ENCODE data around the gene NFKB1. TPM values are rescaled to one million over a fixed set of nuclear protein-coding genes. Genes with fewer than 3 reads are reported as not detected.
A peak's percentile ranks its signal among the peaks of the same experiment; 100 is the strongest.
"Not testable (repeated sequence)": the region's sequence is repeated elsewhere in the genome, so short reads cannot be mapped to it uniquely, and the experiment has no call there.

The NFKB1 gene
- total RNA-seq, 1 donor from 2014 or later, result 148 TPM

GRCh38 chr4:102565696-102566095 lies 64.5 kb downstream of the NFKB1 start:
- intact Hi-C loops (cut with micrococcal nuclease), result no loop called here
- H3K4me1 Mint-ChIP-seq, result peaks cover 55% of the 10 kb centered on the region
- peaks cover 78% of the 10 kb centered on the region for H3K36me3 Mint-ChIP-seq (ENCODE audit: low read depth)
- H3K27me3 Mint-ChIP-seq, result no peaks in the 10 kb centered on the region
- H3K9me3 Mint-ChIP-seq, result no peaks in the 10 kb centered on the region
- H3K4me3 Mint-ChIP-seq, result no peak overlapping the region
- no peak for DNase-seq
- no peak overlapping the region for H3K27ac Mint-ChIP-seq

- Mint-ChIP-seq H3K27ac (no peak overlapping the region), H3K4me3 (no peak overlapping the region), H3K27me3 (no peaks in the 10 kb centered on the region), H3K4me1 (peaks cover 48% of the 10 kb centered on the region), H3K9me3 (no peaks in the 10 kb centered on the region), H3K36me3 (ENCODE audit: low read depth) (peaks cover 78% of the 10 kb centered on the region)
- intact Hi-C loops (cut with micrococcal nuclease), result no loop called here
- DNase-seq, result no peak
Measured at GRCh38 chr4:102566426-102566825, 65.3 kb downstream of the NFKB1 start.

DNA sequence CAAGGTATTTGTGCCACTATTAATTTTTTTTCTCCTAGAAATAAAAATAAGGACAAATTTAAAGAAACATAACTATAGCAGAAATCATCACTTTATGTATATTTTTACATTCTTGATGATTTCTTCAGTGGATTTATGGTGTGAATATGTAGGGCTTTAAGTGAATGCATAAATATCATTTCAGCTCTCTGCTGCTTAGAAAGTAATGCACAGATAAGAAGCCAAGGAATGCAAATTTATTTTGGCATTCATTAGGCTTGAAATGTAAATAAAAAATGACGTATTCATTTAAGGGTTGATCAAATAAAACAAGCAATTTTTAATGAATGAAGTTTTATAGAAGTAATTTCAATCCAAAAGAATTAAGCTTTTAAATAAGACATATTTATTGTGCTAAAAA lies 66.3 kb downstream of the NFKB1 start:
- intact Hi-C loops (cut with micrococcal nuclease), result no loop called here
- DNase-seq, result no peak
- H3K36me3 Mint-ChIP-seq (ENCODE audit: low read depth), result peaks cover 75% of the 10 kb centered on the region
- no peaks in the 10 kb centered on the region for H3K9me3 Mint-ChIP-seq
- peaks cover 39% of the 10 kb centered on the region for H3K4me1 Mint-ChIP-seq
- H3K27ac Mint-ChIP-seq, result no peak overlapping the region
- H3K27me3 Mint-ChIP-seq, result no peaks in the 10 kb centered on the region
- no peak overlapping the region for H3K4me3 Mint-ChIP-seq

DNA sequence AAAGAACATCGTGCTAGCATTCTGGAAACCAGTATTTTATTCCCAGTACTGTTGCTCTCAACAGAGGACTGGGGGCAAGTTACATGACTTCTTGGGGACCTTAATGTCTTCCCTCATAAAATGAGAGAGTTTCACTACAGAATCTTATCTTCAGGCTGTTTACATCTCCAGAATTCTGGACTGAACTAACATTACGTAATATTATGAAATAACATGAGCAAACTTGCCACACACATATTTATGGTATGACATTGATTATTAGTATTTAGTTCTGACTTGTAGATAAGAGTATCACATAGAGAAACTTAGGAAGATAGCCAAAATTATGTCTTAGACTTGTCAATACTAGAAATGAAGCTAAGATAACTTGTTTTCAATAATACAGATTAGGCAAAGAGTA lies 68.0 kb downstream of the NFKB1 start:
- Mint-ChIP-seq H3K4me1 (peaks cover 43% of the 10 kb centered on the region), H3K27ac (no peak overlapping the region)

DNA sequence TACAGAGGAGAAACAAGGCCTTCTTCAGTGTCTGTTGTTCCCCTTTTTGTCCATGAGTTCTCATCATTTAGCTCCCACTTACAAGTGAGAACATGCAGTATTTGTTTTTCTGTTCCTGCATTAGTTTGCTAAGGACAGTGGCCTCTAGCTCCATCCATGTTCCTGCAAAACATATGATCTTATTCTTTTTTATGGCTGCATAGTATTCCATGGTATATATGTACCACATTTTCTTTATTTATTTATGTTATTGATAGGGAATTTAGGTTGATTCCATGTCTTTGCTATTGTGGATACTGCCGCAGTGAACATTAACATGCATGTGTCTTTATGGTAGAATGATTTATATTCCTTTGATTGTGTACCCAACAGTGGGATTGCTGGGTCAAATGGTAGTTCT lies 69.1 kb downstream of the NFKB1 start:
- H3K27ac Mint-ChIP-seq; intact Hi-C loops (cut with micrococcal nuclease); H3K27me3 Mint-ChIP-seq; H3K9me3 Mint-ChIP-seq; H3K4me3 Mint-ChIP-seq; DNase-seq: not testable (repeated sequence)
- Mint-ChIP-seq H3K4me1 (peaks cover 44% of the 10 kb centered on the region), H3K36me3 (ENCODE audit: low read depth) (peaks cover 67% of the 10 kb centered on the region)

More for the DNA sequence above, 68.0 kb downstream of the NFKB1 start:
- Mint-ChIP-seq H3K36me3 (ENCODE audit: low read depth) (peaks cover 71% of the 10 kb centered on the region), H3K27me3 (no peaks in the 10 kb centered on the region), H3K4me3 (no peak overlapping the region), H3K9me3 (no peaks in the 10 kb centered on the region)
- DNase-seq, result no peak
- intact Hi-C loops (cut with micrococcal nuclease), result no loop called here

DNA sequence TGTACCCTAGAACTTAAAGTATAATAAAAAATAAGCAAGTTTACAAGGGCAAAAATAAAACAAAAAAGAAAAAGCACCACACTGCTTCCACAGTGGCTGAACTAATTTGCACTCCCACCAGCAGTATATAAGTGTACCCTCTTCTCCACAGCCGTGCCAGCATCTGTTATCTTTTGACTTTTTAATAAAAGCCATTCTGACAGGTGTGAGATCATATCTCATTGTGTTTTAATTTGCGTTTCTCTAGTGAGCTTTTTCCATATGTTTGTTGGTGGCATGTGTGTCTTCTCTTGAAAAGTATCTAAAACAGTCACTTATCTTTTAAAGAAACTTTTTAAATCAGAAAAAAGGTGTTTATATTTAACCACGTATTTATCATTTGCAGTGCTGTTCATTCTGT lies 71.3 kb downstream of the NFKB1 start:
- no peak overlapping the region for H3K27ac Mint-ChIP-seq

GRCh38 chr4:102574317-102574716 lies 73.2 kb downstream of the NFKB1 start:
- Mint-ChIP-seq H3K9me3 (no peaks in the 10 kb centered on the region), H3K27me3 (no peaks in the 10 kb centered on the region), H3K36me3 (ENCODE audit: low read depth) (peaks cover 71% of the 10 kb centered on the region), H3K27ac (peak overlapping the region; percentile 79), H3K4me1 (peaks cover 54% of the 10 kb centered on the region), H3K4me3 (peak overlapping the region; percentile 47)
- intact Hi-C loops (cut with micrococcal nuclease), result no loop called here
- peak; percentile 67 for DNase-seq

More for the DNA sequence above, 71.3 kb downstream of the NFKB1 start:
- Mint-ChIP-seq H3K4me3 (no peak overlapping the region), H3K9me3 (no peaks in the 10 kb centered on the region), H3K27me3 (no peaks in the 10 kb centered on the region), H3K36me3 (ENCODE audit: low read depth) (peaks cover 66% of the 10 kb centered on the region), H3K4me1 (peaks cover 43% of the 10 kb centered on the region)
- no peak for DNase-seq
- intact Hi-C loops (cut with micrococcal nuclease), result no loop called here

DNA sequence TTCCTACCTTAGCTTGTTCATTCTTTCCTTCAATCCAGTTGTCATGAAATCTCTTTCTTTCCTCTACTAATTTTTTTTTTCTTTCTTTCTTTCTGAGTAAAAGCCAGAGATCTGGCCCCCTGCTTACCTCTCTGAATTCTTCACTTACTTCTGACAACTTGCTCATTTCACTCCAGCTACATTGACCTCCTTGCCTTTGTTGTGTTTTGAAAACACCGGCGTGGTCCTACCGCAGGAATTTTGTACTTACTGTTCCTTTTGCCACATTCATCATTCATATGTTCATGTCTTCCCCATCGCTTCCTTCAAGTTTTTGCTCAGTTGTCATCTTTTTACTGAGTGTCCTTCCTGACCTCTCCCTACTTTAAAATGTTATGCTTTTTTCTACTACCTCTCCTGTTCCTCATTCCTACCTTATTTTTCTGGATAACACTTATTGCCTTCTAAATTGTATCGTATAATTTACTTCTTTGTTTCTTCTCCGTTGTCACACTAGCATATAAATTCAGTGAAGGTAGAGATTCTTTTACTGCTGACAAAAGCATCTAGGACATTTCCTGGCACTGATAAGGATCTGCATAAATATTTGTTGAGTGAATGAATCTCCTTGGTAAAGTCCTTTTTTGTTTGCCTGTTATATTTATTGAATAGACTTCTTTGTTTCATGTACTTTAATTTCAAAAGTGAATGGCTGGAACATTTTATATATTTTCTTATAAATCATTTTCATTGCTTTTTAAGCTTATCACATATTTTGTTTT lies 74.4 kb downstream of the NFKB1 start:
- Mint-ChIP-seq H3K4me3 (no peak overlapping the region), H3K27me3 (no peaks in the 10 kb centered on the region), H3K4me1 (peaks cover 65% of the 10 kb centered on the region), H3K36me3 (ENCODE audit: low read depth) (peaks cover 70% of the 10 kb centered on the region), H3K9me3 (no peaks in the 10 kb centered on the region), H3K27ac (no peak overlapping the region)
- intact Hi-C loops (cut with micrococcal nuclease), result no loop called here
- no peak for DNase-seq

DNA sequence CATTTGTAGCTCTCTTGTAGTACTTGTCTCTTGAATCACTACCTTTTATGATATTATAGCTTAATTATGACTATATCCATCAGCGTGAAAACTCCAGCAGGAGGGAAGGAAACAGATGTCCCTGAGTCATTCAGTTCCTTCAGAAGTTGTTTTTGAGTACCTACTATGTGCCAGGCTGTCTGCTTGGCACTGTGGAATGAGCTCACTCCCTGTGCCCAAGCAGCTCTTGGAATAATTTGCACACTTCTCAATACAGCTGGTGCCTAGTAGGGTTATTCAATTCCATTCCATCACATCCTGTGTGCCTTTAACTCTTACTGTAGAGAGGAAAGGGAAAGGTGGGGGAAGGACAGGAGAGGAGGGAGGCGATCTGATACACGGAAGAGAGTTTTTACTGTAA lies 77.1 kb downstream of the NFKB1 start:
- peaks cover 69% of the 10 kb centered on the region for H3K36me3 Mint-ChIP-seq (ENCODE audit: low read depth)
- DNase-seq, result no peak
- H3K4me1 Mint-ChIP-seq, result peaks cover 65% of the 10 kb centered on the region
- H3K27ac Mint-ChIP-seq, result no peak overlapping the region
- no peaks in the 10 kb centered on the region for H3K27me3 Mint-ChIP-seq
- intact Hi-C loops (cut with micrococcal nuclease), result no loop called here
- no peaks in the 10 kb centered on the region for H3K9me3 Mint-ChIP-seq
- H3K4me3 Mint-ChIP-seq, result no peak overlapping the region

DNA sequence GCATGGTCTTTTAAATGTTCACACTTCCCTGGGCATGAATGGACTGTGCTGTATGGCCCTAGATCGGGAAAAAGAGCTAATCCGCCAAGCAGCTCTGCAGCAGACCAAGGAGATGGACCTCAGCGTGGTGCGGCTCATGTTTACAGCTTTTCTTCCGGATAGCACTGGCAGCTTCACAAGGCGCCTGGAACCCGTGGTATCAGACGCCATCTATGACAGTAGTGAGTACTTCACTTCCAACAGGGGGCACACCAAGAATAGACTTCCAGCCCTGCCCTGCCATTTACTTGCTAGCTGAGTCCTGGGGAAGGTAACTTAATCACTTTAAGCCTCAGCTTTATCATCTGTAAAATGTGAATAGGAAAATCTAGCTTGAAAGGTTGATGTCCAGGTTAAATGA lies 77.7 kb downstream of the NFKB1 start:
- peaks cover 62% of the 10 kb centered on the region for H3K4me1 Mint-ChIP-seq
- H3K27me3 Mint-ChIP-seq, result no peaks in the 10 kb centered on the region
- H3K27ac Mint-ChIP-seq, result peak overlapping the region; percentile 29
- intact Hi-C loops (cut with micrococcal nuclease), result no loop called here
- DNase-seq, result peak; percentile 72
- no peak overlapping the region for H3K4me3 Mint-ChIP-seq
- peaks cover 71% of the 10 kb centered on the region for H3K36me3 Mint-ChIP-seq (ENCODE audit: low read depth)
- H3K9me3 Mint-ChIP-seq, result no peaks in the 10 kb centered on the region

DNA sequence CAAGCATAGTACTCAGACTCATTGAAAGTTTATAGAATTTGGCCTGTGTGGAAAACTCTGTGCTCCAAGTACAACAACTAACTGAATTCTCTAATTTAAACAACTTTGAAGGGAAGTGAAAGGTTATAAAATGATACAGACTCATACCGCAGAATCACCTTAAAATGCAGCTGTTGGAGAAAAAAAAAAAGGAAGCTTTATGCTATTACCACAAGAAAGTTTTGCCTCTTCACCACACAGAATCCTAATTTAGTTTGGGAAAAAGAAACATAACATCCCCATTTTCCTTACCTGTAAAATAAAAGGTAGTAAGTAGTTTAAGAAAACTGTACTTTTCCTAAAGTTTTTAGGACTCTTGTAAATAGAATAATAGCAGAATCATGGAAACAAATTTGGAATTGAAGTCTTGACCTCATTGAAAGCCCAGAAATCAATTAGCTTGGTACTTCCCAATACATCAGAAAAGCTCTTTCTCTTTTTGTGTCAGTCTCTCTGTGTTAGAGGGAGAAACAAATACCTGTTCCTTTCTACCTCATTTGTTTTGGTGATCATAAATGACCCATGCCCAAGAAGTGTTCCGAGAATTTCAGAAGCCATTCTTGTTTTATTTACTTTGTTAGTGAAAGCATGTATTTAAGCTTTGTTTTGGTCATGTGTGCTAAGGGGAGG lies 78.8 kb downstream of the NFKB1 start:
- Mint-ChIP-seq H3K27me3 (no peaks in the 10 kb centered on the region), H3K27ac (peak overlapping the region; percentile 69), H3K36me3 (ENCODE audit: low read depth) (peaks cover 75% of the 10 kb centered on the region), H3K4me3 (peak overlapping the region; percentile 31), H3K4me1 (peaks cover 60% of the 10 kb centered on the region), H3K9me3 (no peaks in the 10 kb centered on the region)
- intact Hi-C loops (cut with micrococcal nuclease), result loop anchor here (2.0 to 10.0 kb wide), 2 partner anchors 19 to 1255 kb away; no protein-coding TSS in a partner anchor
- DNase-seq, result no peak

- intact Hi-C loops (cut with micrococcal nuclease), result loop anchor here (2.0 to 10.0 kb wide), 2 partner anchors 20 to 1256 kb away; no protein-coding TSS in a partner anchor
Measured at GRCh38 chr4:102580463-102580842, 79.3 kb downstream of the NFKB1 start.

GRCh38 chr4:102584091-102584490 lies 82.9 kb downstream of the NFKB1 start:
- H3K36me3 Mint-ChIP-seq (ENCODE audit: low read depth), result peaks cover 71% of the 10 kb centered on the region
- H3K9me3 Mint-ChIP-seq, result no peaks in the 10 kb centered on the region
- intact Hi-C loops (cut with micrococcal nuclease), result loop anchor here (2.0 to 10.0 kb wide), 2 partner anchors 29 to 1259 kb away; no protein-coding TSS in a partner anchor
- no peaks in the 10 kb centered on the region for H3K27me3 Mint-ChIP-seq
- peaks cover 65% of the 10 kb centered on the region for H3K4me1 Mint-ChIP-seq
- H3K4me3 Mint-ChIP-seq, result no peak overlapping the region
- no peak for DNase-seq
- H3K27ac Mint-ChIP-seq, result no peak overlapping the region

More at GRCh38 chr4:102580463-102580842, 79.3 kb downstream of the NFKB1 start:
- Mint-ChIP-seq H3K27me3 (no peaks in the 10 kb centered on the region), H3K4me1 (peaks cover 59% of the 10 kb centered on the region), H3K27ac (peak overlapping the region; percentile 69), H3K9me3 (no peaks in the 10 kb centered on the region), H3K36me3 (ENCODE audit: low read depth) (peaks cover 77% of the 10 kb centered on the region), H3K4me3 (peak overlapping the region; percentile 31)
- no peak for DNase-seq

- no peak for DNase-seq
- peak overlapping the region; percentile 36 for H3K4me3 Mint-ChIP-seq
- intact Hi-C loops (cut with micrococcal nuclease), result loop anchor here (1.0 to 10.0 kb wide), 5 partner anchors 13 to 1261 kb away; partner anchors contain the start of gene NFKB1
- H3K9me3 Mint-ChIP-seq, result peaks cover 4% of the 10 kb centered on the region
- H3K4me1 Mint-ChIP-seq, result peaks cover 67% of the 10 kb centered on the region
- H3K27ac Mint-ChIP-seq, result peak overlapping the region; percentile 61
- peaks cover 73% of the 10 kb centered on the region for H3K36me3 Mint-ChIP-seq (ENCODE audit: low read depth)
- H3K27me3 Mint-ChIP-seq, result no peaks in the 10 kb centered on the region
Measured at GRCh38 chr4:102585329-102585728, 84.2 kb downstream of the NFKB1 start.

Measured in activated CD4-positive, alpha-beta T cell treated with anti-CD3 and anti-CD28 coated beads, Interleukin-2, amount 10 ng/mL, durations not matched to agents 24 days and 14 days (primary cell).